ENCODE measurements around the gene CEP72.

DNA sequence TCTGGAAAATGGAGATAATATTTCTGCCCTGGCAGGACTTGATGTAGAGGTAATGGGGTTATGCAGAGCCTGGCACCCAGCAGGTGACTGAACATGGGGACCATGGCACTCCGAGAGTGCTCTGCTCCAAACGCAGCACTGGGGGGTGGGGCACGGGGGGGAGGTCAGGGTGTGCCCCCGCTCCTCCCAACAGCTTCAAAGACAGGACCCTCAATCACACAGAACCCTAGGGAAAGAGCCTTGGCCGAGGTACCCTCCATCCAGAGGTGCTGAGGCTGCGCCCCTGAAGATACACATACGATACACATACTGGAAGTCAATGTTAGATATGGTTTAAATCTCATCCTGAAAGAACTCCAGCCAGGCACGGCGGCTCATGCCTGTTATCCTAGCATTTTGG is 26.6 kb upstream of the CEP72 start:
- TF ChIP-seq, protein P1, sequence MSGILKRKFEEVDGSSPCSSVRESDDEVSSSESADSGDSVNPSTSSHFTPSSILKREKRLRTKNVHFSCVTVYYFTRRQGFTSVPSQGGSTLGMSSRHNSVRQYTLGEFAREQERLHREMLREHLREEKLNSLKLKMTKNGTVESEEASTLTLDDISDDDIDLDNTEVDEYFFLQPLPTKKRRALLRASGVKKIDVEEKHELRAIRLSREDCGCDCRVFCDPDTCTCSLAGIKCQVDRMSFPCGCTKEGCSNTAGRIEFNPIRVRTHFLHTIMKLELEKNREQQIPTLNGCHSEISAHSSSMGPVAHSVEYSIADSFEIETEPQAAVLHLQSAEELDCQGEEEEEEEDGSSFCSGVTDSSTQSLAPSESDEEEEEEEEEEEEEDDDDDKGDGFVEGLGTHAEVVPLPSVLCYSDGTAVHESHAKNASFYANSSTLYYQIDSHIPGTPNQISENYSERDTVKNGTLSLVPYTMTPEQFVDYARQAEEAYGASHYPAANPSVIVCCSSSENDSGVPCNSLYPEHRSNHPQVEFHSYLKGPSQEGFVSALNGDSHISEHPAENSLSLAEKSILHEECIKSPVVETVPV (CRISPR knock-in tag; IDR thresholded peaks at IDR 0.05): no peak
- no peak for TF ChIP-seq TOX (CRISPR knock-in tag; IDR thresholded peaks at IDR 0.05; ENCODE audit: borderline replicate concordance)
- TF ChIP-seq PPARA (CRISPR knock-in tag; IDR thresholded peaks at IDR 0.05; ENCODE audit: borderline replicate concordance): no peak
- TF ChIP-seq, protein P2, sequence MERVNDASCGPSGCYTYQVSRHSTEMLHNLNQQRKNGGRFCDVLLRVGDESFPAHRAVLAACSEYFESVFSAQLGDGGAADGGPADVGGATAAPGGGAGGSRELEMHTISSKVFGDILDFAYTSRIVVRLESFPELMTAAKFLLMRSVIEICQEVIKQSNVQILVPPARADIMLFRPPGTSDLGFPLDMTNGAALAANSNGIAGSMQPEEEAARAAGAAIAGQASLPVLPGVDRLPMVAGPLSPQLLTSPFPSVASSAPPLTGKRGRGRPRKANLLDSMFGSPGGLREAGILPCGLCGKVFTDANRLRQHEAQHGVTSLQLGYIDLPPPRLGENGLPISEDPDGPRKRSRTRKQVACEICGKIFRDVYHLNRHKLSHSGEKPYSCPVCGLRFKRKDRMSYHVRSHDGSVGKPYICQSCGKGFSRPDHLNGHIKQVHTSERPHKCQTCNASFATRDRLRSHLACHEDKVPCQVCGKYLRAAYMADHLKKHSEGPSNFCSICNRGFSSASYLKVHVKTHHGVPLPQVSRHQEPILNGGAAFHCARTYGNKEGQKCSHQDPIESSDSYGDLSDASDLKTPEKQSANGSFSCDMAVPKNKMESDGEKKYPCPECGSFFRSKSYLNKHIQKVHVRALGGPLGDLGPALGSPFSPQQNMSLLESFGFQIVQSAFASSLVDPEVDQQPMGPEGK (CRISPR knock-in tag; IDR thresholded peaks at IDR 0.05; ENCODE audit: borderline replicate concordance): no peak
- TF ChIP-seq ZFP30 (CRISPR knock-in tag; IDR thresholded peaks at IDR 0.05): no peak
- TF ChIP-seq RARB (CRISPR knock-in tag; IDR thresholded peaks at IDR 0.05): no peak
- TF ChIP-seq, protein P3, sequence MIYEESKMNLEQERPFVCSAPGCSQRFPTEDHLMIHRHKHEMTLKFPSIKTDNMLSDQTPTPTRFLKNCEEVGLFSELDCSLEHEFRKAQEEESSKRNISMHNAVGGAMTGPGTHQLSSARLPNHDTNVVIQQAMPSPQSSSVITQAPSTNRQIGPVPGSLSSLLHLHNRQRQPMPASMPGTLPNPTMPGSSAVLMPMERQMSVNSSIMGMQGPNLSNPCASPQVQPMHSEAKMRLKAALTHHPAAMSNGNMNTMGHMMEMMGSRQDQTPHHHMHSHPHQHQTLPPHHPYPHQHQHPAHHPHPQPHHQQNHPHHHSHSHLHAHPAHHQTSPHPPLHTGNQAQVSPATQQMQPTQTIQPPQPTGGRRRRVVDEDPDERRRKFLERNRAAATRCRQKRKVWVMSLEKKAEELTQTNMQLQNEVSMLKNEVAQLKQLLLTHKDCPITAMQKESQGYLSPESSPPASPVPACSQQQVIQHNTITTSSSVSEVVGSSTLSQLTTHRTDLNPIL (CRISPR knock-in tag; IDR thresholded peaks at IDR 0.05; ENCODE audit: low read depth): no peak
- TF ChIP-seq ISL1 (CRISPR knock-in tag; IDR thresholded peaks at IDR 0.05): no peak
- TF ChIP-seq ZFP3 (CRISPR knock-in tag; IDR thresholded peaks at IDR 0.05): no peak

Measured in SK-N-SH treated with all-trans-retinoic acid at 6 μM for 48 hours (cell line).